Endothelial cell (in vitro differentiated cells): ENCODE measurements around the gene KIAA1755. TPM values are rescaled to one million over a fixed set of nuclear protein-coding genes. Genes with fewer than 3 reads are reported as not detected.

Source experiments
- DNase-seq: peaks from one replicate; pipeline ENCODE4 v3.0.0; 2021; ENCODE audit warnings: low spot score
- H3K27ac Mint-ChIP-seq: one replicate; pipeline ENCODE4 v1.8.0; 2021; ENCODE audit warnings: mixed read lengths, inconsistent platforms; ENCODE audit not compliant: unreplicated experiment
- H3K27me3 Mint-ChIP-seq: one replicate; pipeline ENCODE4 v1.8.0; 2021; ENCODE audit warnings: mild to moderate bottlenecking, moderate library complexity, mixed read lengths, inconsistent platforms; ENCODE audit not compliant: unreplicated experiment
- H3K36me3 Mint-ChIP-seq: one replicate; pipeline ENCODE4 v1.8.0; 2021; ENCODE audit warnings: mild to moderate bottlenecking, low read depth, mixed read lengths, inconsistent platforms; ENCODE audit not compliant: unreplicated experiment
- H3K4me1 Mint-ChIP-seq: one replicate; pipeline ENCODE4 v1.8.0; 2021; ENCODE audit warnings: mild to moderate bottlenecking, mixed read lengths, inconsistent platforms; ENCODE audit not compliant: unreplicated experiment
- H3K4me3 Mint-ChIP-seq: one replicate; pipeline ENCODE4 v1.8.0; 2021; ENCODE audit warnings: mild to moderate bottlenecking, mixed read lengths, inconsistent platforms; ENCODE audit not compliant: unreplicated experiment
- H3K9me3 Mint-ChIP-seq: one replicate; pipeline ENCODE4 v1.8.0; 2021; ENCODE audit warnings: mixed read lengths, inconsistent platforms; ENCODE audit not compliant: unreplicated experiment
- total RNA-seq: library from RNA; stranded (reverse); fragmentation: NEBNext Ultra II Directional; extraction: Animal tissue kit (Norgen Biotek cat#: 25700); gene quantifications from one replicate; pipeline ENCODE4 v1.2.1, GENCODE V29; 2021; ENCODE audit not compliant: unreplicated experiment
- TF ChIP-seq, protein P1 (sequence below): fragments of 200-600 bp; sonication (generic); IDR thresholded peaks from one replicate; pipeline ENCODE4 v1.5.0; 2021; ENCODE audit warnings: antibody characterized with exemption; ENCODE audit not compliant: unreplicated experiment

Gene KIAA1755
- total RNA-seq, 1 donor from 2014 or later = not detected

DNA sequence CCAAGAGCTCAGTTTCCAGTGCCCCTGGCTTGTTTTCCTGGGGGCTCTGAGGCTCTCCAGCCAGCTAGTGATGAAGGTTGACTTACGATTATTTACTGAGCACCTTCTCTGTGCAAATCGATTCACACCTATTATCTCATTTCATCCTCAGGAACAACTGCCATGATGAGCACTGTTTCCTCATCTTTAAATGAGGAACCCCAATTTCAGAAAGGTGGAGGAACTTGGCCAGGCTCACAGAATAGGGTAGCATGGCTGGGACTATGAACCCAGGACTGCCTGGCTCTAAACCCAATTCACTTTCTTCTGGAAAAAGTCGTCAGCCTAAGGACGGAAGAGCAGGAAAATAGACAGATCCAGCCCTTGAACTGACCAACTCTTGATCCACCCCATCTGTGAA lies 39.9 kb upstream of the KIAA1755 start:
- no peak overlapping the region for H3K4me3 Mint-ChIP-seq
- H3K27me3 Mint-ChIP-seq = no peaks in the 10 kb centered on the region
- DNase-seq = no peak
- H3K4me1 Mint-ChIP-seq = no peaks in the 10 kb centered on the region
- H3K9me3 Mint-ChIP-seq = no peaks in the 10 kb centered on the region
- H3K27ac Mint-ChIP-seq = no peak overlapping the region
- TF ChIP-seq, protein P1, sequence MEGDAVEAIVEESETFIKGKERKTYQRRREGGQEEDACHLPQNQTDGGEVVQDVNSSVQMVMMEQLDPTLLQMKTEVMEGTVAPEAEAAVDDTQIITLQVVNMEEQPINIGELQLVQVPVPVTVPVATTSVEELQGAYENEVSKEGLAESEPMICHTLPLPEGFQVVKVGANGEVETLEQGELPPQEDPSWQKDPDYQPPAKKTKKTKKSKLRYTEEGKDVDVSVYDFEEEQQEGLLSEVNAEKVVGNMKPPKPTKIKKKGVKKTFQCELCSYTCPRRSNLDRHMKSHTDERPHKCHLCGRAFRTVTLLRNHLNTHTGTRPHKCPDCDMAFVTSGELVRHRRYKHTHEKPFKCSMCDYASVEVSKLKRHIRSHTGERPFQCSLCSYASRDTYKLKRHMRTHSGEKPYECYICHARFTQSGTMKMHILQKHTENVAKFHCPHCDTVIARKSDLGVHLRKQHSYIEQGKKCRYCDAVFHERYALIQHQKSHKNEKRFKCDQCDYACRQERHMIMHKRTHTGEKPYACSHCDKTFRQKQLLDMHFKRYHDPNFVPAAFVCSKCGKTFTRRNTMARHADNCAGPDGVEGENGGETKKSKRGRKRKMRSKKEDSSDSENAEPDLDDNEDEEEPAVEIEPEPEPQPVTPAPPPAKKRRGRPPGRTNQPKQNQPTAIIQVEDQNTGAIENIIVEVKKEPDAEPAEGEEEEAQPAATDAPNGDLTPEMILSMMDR = no peak
- H3K36me3 Mint-ChIP-seq = no peaks in the 10 kb centered on the region

DNA sequence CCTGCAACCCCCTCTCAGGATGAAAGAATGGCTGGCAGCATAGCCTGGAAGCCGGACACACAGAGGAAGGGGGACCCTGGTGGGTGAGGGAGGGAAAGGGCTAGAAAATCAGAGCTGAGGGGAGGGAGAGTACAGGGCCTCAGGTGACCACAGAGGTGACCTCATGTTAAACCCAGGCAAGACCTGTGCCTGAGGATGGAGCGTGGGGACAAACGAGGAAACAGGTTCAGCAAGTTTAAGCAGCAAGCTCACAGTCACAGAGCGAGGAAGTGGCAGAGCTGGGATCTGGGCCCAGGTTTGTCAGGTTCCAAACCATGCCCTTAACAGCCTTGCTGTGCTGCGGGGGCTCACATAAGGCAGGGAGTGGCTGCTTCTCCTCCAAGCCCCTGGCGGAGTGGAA lies 39.4 kb upstream of the KIAA1755 start:
- Mint-ChIP-seq H3K27ac (no peak overlapping the region), H3K27me3 (no peaks in the 10 kb centered on the region), H3K4me1 (no peaks in the 10 kb centered on the region), H3K9me3 (no peaks in the 10 kb centered on the region), H3K36me3 (no peaks in the 10 kb centered on the region), H3K4me3 (no peak overlapping the region)
- no peak for DNase-seq
- TF ChIP-seq, protein P1 = no peak

DNA sequence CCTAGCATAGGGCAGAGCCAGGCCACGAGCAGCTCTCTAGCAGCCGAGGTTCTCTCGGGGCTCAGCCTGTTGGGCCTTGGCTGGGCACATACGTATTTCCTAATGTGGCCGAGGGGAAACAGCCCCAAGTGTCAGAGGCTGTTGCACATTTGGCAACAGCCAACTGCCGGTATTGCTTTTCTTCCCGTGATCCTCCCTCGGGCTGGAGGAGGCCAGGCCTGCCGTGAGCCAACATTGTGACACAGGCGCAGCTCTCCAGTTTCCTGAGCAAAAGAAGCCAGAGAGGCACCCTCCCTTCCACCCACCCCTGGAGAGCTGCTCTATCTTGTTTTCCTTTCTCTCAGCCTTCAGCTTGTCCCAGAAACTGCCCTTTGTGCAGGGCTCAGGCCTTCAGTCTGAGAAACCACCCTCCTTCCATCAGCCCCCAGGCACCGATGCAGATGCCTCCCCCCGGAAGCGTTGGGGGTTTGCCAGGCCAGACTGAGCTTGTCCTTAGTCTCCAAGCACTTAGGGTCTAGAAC lies 38.3 kb upstream of the KIAA1755 start:
- no peak overlapping the region for H3K4me3 Mint-ChIP-seq
- no peak overlapping the region for H3K27ac Mint-ChIP-seq
- H3K27me3 Mint-ChIP-seq = no peaks in the 10 kb centered on the region
- no peaks in the 10 kb centered on the region for H3K4me1 Mint-ChIP-seq
- TF ChIP-seq, protein P1 = no peak
- H3K9me3 Mint-ChIP-seq = no peaks in the 10 kb centered on the region
- DNase-seq = no peak
- H3K36me3 Mint-ChIP-seq = no peaks in the 10 kb centered on the region

DNA sequence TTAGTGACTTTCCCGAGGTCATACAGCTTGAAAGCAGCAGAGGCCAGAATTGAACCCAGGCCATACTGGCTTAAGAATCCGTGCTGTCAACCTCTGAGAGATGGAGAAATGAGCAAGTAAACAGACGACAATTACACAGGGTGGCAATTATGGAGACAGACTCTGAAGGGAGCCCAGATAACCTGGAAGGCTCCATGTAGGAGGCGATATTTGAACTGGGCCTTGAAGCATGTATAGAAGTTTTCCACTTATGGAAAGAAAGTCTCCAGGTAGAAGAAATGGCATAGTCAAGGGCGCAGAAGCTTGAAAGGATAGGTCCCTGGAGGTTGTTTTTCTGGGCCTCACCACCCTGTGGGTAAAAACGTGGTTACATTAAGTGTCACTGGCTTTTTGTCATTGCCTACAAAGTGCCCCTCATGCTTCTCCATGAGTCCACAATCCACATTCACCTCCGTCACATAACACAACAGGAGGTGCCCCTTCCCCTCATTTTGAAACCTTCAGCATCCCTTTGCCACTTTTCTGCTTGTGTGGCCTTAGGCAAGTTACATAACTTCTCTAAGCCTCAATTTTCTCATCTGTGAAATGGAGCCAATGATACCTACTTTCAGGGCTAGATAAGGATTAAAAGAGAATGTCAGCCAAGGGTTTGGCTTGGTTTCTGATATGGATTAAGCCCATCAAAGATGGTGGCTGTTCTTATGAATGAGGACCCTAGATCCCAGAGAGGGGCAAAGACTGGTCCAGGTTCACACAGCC lies 37.6 kb upstream of the KIAA1755 start:
- no peaks in the 10 kb centered on the region for H3K27me3 Mint-ChIP-seq
- H3K4me1 Mint-ChIP-seq = no peaks in the 10 kb centered on the region
- H3K36me3 Mint-ChIP-seq = no peaks in the 10 kb centered on the region

DNA sequence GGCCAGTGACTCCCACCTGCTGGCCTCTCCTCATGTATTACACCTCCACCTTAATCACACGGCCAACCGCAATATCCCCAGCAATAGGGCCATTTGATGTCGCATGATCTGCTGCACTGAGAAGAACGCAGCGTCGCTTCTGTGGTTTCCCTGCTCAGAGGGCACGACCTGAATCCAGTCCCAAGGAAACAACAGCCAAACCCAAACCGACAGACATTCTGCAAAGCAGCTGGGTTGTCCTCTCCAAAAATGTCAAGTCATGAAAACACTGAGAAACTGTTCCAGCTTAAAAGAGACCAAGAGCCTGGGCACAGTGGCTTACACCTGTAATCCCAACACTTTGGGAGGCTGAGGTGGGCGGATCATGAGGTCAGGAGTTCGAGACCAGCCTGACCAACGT lies 35.9 kb upstream of the KIAA1755 start:
- Mint-ChIP-seq H3K9me3 (no peaks in the 10 kb centered on the region), H3K4me1 (no peaks in the 10 kb centered on the region), H3K4me3 (no peak overlapping the region), H3K27me3 (peaks cover 1% of the 10 kb centered on the region), H3K27ac (no peak overlapping the region), H3K36me3 (no peaks in the 10 kb centered on the region)
- DNase-seq = no peak
- TF ChIP-seq, protein P1 = no peak

More for the DNA sequence above, 37.6 kb upstream of the KIAA1755 start:
- Mint-ChIP-seq H3K4me3 (no peak overlapping the region), H3K27ac (peak overlapping the region; percentile 48), H3K9me3 (no peaks in the 10 kb centered on the region)
- DNase-seq = no peak
- TF ChIP-seq, protein P1 = no peak
